Fibroblast of mammary gland (primary cell): Measurements from ENCODE around the gene FAM98B.

ENCODE experiments used
- DNase-seq: peaks from one replicate; pipeline ENCODE4 v3.0.0-alpha.2; 2010; ENCODE audit warnings: low read depth
- H3K4me3 ChIP-seq: 2 replicates; pipeline ENCODE4 v1.5.1; 2011; ENCODE audit warnings: low read depth, mild to moderate bottlenecking, low read length, moderate library complexity; ENCODE audit not compliant: control insufficient read depth
- TF ChIP-seq, protein P1 (sequence below): conservative IDR thresholded peaks from 2 replicates; pipeline ENCODE4 v1.5.1; 2011; ENCODE audit warnings: low read depth, low read length, inconsistent platforms; ENCODE audit not compliant: control insufficient read depth, insufficient read depth

The FAM98B gene

GRCh38 chr15:38481113-38481512 lies 27.2 kb downstream of the FAM98B start:
- TF ChIP-seq, protein P1, sequence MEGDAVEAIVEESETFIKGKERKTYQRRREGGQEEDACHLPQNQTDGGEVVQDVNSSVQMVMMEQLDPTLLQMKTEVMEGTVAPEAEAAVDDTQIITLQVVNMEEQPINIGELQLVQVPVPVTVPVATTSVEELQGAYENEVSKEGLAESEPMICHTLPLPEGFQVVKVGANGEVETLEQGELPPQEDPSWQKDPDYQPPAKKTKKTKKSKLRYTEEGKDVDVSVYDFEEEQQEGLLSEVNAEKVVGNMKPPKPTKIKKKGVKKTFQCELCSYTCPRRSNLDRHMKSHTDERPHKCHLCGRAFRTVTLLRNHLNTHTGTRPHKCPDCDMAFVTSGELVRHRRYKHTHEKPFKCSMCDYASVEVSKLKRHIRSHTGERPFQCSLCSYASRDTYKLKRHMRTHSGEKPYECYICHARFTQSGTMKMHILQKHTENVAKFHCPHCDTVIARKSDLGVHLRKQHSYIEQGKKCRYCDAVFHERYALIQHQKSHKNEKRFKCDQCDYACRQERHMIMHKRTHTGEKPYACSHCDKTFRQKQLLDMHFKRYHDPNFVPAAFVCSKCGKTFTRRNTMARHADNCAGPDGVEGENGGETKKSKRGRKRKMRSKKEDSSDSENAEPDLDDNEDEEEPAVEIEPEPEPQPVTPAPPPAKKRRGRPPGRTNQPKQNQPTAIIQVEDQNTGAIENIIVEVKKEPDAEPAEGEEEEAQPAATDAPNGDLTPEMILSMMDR = no peak
- H3K4me3 ChIP-seq = no peak overlapping the region
- no peak for DNase-seq

DNA sequence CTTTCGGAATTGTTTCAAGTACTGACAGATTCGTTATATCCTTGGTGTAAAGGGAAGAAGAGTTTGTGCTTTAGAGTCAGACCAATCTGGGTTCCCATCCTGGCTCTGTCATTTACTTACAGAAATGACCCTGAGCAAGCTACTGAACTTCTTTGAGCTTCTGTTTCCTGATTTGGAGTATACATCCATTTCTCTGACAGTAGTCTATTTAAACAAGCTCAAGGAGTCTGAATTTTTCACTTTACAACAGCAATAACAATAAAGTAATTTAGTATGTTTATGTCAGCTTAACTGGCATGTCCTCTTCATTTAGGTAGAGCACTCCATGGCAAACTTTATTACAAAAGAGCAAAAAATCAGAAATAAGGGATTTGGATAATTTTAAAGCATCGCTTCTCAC lies 27.8 kb downstream of the FAM98B start:
- no peak overlapping the region for H3K4me3 ChIP-seq
- TF ChIP-seq, protein P1 = no peak
- DNase-seq = no peak

DNA sequence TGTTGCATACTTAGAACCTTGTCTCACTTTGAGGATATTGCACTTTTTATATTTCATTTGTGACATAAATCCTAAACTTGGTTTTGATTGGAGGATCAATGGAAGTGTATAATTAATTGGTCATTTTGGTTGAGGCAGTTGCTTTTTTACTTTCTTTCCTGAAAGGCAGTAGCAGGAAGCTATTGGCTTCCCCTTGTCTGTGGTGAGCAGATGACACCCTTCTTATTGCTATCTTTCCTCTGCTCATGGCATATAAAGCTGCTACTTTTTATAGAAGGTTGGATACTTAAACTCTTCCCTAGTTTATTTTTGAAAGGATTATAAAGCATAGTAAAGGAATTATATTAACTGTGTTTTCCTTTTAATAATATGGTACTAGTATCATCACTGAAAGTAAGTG lies 28.6 kb downstream of the FAM98B start:
- DNase-seq = no peak
- TF ChIP-seq, protein P1 = no peak
- H3K4me3 ChIP-seq = no peak overlapping the region

GRCh38 chr15:38486936-38487335 lies 33.0 kb downstream of the FAM98B start:
- no peak overlapping the region for H3K4me3 ChIP-seq
- TF ChIP-seq, protein P1 = no peak
- no peak for DNase-seq

DNA sequence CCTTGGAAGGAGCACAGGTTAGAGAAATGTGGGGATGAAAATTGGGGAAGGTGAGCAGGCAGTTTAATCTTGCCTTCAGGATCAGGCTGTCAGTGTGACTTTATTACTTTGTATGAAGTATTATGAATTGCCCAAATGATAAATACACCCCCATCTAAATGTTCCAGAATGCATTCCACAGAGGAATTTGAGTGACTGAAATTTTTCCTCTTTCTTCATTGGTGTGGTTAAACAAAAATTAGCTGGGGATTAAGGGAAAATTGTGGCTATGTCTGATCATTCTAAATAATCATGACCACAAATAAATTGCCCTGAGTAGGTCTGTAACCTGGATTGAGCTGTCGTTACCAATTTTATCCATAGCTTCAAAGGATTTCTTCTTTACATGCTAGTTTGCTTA lies 33.5 kb downstream of the FAM98B start:
- no peak for DNase-seq
- no peak overlapping the region for H3K4me3 ChIP-seq

DNA sequence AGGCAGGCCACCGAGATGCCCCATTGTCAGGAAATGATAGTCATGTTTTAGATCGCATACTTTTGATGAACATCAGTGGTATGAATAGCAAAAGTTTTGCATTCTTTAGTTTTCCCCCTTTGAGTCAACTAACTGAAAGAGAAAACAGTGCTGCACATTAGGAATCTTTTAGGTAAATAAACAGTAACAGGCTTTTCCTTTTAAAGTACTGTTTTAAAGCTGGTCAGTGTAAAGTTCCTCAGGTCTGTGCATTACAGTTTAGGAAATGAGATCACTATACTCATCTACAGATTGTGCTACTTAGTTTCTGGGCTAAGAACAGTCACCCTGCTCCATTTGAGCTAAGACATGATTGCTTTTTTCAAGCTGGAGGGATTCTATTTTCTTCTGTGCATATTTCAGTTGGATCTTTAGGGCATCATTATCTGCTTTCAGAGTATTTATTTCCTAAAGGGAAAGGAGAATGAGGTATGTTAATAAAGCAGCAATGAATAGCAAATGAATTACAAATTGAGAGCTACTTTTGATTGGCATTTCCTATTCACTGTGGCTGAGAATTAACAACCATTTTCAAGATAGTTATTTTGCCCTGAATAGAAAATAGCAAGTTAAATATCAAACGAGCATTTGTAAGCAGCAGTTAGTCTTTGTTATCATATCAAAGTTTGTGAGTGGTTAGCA lies 36.5 kb downstream of the FAM98B start:
- H3K4me3 ChIP-seq = no peak overlapping the region
- no peak for DNase-seq
- TF ChIP-seq, protein P1 = no peak

More for the DNA sequence above, 33.5 kb downstream of the FAM98B start:
- TF ChIP-seq, protein P1 = no peak
